GM23338 (cell line): ENCODE measurements around the gene PPP2R2D.

Source experiments
- CREB1 ChIP-seq: fragments of 250-450 bp; sonication (Bioruptor Pico); IDR thresholded peaks from 2 replicates; pipeline ENCODE4 v1.5.0; 2020; ENCODE audit warnings: low read depth, mild to moderate bottlenecking, moderate library complexity
- EZH2 ChIP-seq: fragments of 200-600 bp; sonication (generic); IDR thresholded peaks from one replicate; pipeline ENCODE4 v1.8.0; 2017; ENCODE audit warnings: antibody characterized with exemption, mild to moderate bottlenecking, low read depth; ENCODE audit not compliant: unreplicated experiment
- EZH2phosphoT487 ChIP-seq: fragments of 200-600 bp; sonication (generic); IDR thresholded peaks from one replicate; pipeline ENCODE4 v1.8.1; 2018; ENCODE audit warnings: antibody characterized with exemption; ENCODE audit not compliant: unreplicated experiment
- JUNB ChIP-seq: IDR thresholded peaks from one replicate; pipeline ENCODE4 v1.6.1; 2016; ENCODE audit warnings: antibody characterized with exemption; ENCODE audit not compliant: unreplicated experiment
- NANOG ChIP-seq: IDR thresholded peaks from 2 replicates; pipeline ENCODE4 v1.6.1; 2016; ENCODE audit warnings: antibody characterized with exemption, borderline replicate concordance
- POLR2AphosphoS5 ChIP-seq: IDR thresholded peaks from 2 replicates; pipeline ENCODE4 v1.6.1; 2016; ENCODE audit warnings: antibody characterized with exemption, low read depth
- TF ChIP-seq, protein P1 (sequence below), 2 experiments: fragments of 200-600 bp in 1 of 2; sonication (generic) in 1 of 2; conservative IDR thresholded peaks; 2 replicates each; pipeline versions ENCODE4 v1.5.1 to v1.6.1; 2016 to 2017; ENCODE audit warnings: antibody characterized with exemption in 2 of 2, low read depth in 2 of 2, mild to moderate bottlenecking in 2 of 2, moderate library complexity in 1 of 2
- TF ChIP-seq, protein P2 (sequence below): IDR thresholded peaks from one replicate; pipeline ENCODE4 v1.6.1; 2018; ENCODE audit warnings: antibody characterized with exemption; ENCODE audit not compliant: unreplicated experiment

DNA sequence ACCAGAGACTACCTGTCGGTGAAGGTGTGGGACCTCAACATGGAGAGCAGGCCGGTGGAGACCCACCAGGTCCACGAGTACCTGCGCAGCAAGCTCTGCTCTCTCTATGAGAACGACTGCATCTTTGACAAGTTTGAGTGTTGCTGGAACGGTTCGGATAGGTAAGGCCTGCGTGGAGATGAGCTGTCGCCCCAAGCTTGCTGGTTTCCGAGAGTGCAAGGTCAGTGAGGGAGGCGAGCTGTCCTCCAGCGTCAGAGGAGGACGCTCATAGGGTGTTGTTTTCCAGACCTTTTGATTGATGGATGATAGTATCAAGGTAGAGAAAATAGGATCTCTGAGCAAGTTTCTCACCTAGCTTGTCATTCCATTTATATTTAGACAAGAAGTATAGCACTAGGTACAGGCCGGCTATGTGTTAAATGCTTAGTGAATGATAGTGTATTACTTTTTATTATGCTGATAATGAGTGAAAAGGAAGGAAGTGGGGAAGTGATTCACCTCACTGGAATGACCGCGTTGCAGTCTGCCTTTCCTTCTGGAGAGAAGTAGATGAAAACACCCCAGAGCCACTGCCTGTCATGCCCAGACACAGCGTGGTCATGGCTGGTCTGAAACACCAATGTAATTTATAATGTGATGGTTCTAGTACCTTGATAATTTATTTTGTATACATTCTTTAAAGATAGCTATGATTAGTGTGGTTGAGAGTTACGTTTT lies 47.0 kb downstream of the PPP2R2D start:
- TF ChIP-seq, protein P1, sequence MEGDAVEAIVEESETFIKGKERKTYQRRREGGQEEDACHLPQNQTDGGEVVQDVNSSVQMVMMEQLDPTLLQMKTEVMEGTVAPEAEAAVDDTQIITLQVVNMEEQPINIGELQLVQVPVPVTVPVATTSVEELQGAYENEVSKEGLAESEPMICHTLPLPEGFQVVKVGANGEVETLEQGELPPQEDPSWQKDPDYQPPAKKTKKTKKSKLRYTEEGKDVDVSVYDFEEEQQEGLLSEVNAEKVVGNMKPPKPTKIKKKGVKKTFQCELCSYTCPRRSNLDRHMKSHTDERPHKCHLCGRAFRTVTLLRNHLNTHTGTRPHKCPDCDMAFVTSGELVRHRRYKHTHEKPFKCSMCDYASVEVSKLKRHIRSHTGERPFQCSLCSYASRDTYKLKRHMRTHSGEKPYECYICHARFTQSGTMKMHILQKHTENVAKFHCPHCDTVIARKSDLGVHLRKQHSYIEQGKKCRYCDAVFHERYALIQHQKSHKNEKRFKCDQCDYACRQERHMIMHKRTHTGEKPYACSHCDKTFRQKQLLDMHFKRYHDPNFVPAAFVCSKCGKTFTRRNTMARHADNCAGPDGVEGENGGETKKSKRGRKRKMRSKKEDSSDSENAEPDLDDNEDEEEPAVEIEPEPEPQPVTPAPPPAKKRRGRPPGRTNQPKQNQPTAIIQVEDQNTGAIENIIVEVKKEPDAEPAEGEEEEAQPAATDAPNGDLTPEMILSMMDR (conservative IDR thresholded peaks at IDR 0.05; ENCODE audit: low read depth in 2 of 2) = no peak
- TF ChIP-seq POLR2AphosphoS5 (no peak), EZH2phosphoT487 (no peak), JUNB (no peak), CREB1 (CRISPR knock-in tag) (no peak), NANOG (no peak), EZH2 (no peak)
- TF ChIP-seq, protein P2, sequence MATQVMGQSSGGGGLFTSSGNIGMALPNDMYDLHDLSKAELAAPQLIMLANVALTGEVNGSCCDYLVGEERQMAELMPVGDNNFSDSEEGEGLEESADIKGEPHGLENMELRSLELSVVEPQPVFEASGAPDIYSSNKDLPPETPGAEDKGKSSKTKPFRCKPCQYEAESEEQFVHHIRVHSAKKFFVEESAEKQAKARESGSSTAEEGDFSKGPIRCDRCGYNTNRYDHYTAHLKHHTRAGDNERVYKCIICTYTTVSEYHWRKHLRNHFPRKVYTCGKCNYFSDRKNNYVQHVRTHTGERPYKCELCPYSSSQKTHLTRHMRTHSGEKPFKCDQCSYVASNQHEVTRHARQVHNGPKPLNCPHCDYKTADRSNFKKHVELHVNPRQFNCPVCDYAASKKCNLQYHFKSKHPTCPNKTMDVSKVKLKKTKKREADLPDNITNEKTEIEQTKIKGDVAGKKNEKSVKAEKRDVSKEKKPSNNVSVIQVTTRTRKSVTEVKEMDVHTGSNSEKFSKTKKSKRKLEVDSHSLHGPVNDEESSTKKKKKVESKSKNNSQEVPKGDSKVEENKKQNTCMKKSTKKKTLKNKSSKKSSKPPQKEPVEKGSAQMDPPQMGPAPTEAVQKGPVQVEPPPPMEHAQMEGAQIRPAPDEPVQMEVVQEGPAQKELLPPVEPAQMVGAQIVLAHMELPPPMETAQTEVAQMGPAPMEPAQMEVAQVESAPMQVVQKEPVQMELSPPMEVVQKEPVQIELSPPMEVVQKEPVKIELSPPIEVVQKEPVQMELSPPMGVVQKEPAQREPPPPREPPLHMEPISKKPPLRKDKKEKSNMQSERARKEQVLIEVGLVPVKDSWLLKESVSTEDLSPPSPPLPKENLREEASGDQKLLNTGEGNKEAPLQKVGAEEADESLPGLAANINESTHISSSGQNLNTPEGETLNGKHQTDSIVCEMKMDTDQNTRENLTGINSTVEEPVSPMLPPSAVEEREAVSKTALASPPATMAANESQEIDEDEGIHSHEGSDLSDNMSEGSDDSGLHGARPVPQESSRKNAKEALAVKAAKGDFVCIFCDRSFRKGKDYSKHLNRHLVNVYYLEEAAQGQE = no peak
